ENCODE data around the gene CYP4A22.
"Not testable (repeated sequence)": the region's sequence is repeated elsewhere in the genome, so short reads cannot be mapped to it uniquely, and the experiment has no call there.

CYP4A22 gene

GRCh38 chr1:47156457-47156856, 19.2 kb downstream of the CYP4A22 start:
- DNase-seq (ENCODE audit: low read depth): not testable (repeated sequence)

- DNase-seq (ENCODE audit: low read depth): not testable (repeated sequence)
These were observed 20.7 kb downstream of the CYP4A22 start for GRCh38 chr1:47157957-47158356.

GRCh38 chr1:47160716-47161115, 23.5 kb downstream of the CYP4A22 start:
- DNase-seq (ENCODE audit: low read depth): no peak

GRCh38 chr1:47161298-47162040, 24.2 kb downstream of the CYP4A22 start:
- no peak for DNase-seq (ENCODE audit: low read depth)

GRCh38 chr1:47164552-47164951, 27.3 kb downstream of the CYP4A22 start:
- DNase-seq (ENCODE audit: low read depth): no peak

GRCh38 chr1:47172782-47173181, 35.5 kb downstream of the CYP4A22 start:
- no peak for DNase-seq (ENCODE audit: low read depth)

- DNase-seq (ENCODE audit: low read depth): no peak
These were observed 37.4 kb downstream of the CYP4A22 start for GRCh38 chr1:47174656-47175020.

- peak; percentile 36 for DNase-seq (ENCODE audit: low read depth)
These were observed 38.1 kb downstream of the CYP4A22 start for GRCh38 chr1:47175227-47175934.

GRCh38 chr1:47178020-47178419, 40.8 kb downstream of the CYP4A22 start:
- no peak for DNase-seq (ENCODE audit: low read depth)

GRCh38 chr1:47178654-47179016, 41.4 kb downstream of the CYP4A22 start:
- no peak for DNase-seq (ENCODE audit: low read depth)

- DNase-seq (ENCODE audit: low read depth): peak; percentile 94
These were observed 42.1 kb downstream of the CYP4A22 start for GRCh38 chr1:47179017-47179987.

GRCh38 chr1:47179988-47180563, 42.8 kb downstream of the CYP4A22 start:
- no peak for DNase-seq (ENCODE audit: low read depth)

- no peak for DNase-seq (ENCODE audit: low read depth)
These were observed 43.4 kb downstream of the CYP4A22 start for GRCh38 chr1:47180603-47181094.

- no peak for DNase-seq (ENCODE audit: low read depth)
These were observed 44.1 kb downstream of the CYP4A22 start for GRCh38 chr1:47181095-47181954.

- DNase-seq (ENCODE audit: low read depth): no peak
These were observed 44.9 kb downstream of the CYP4A22 start for GRCh38 chr1:47181955-47182675.

GRCh38 chr1:47182676-47183235, 45.5 kb downstream of the CYP4A22 start:
- no peak for DNase-seq (ENCODE audit: low read depth)

GRCh38 chr1:47183308-47184089, 46.3 kb downstream of the CYP4A22 start:
- DNase-seq (ENCODE audit: low read depth): no peak

- DNase-seq (ENCODE audit: low read depth): no peak
These were observed 47.0 kb downstream of the CYP4A22 start for GRCh38 chr1:47184090-47184821.
